Mesenteric fat pad (tissue), 1 donor: ENCODE data around the gene FURIN. TPM values are rescaled to one million over a fixed set of nuclear protein-coding genes. Genes with fewer than 3 reads are reported as not detected.
"Not testable (repeated sequence)": the region's sequence is repeated elsewhere in the genome, so short reads cannot be mapped to it uniquely, and the experiment has no call there.

Experiments
- DNase-seq: peaks from one replicate; pipeline ENCODE4 v3.0.0-alpha.2; 2020; ENCODE audit warnings: low spot score
- total RNA-seq: library from RNA; stranded (reverse); fragmentation: NEBNext Ultra II Directional; extraction: Animal tissue kit (Norgen Biotek cat#: 25700); gene quantifications from one replicate; pipeline ENCODE4 v1.2.1, GENCODE V29; 2021
- donor health status: DM: yes; HTN: yes; CAD: no.

The FURIN gene
- total RNA-seq, 1 donor from 2014 or later, result 99.8 TPM

DNA sequence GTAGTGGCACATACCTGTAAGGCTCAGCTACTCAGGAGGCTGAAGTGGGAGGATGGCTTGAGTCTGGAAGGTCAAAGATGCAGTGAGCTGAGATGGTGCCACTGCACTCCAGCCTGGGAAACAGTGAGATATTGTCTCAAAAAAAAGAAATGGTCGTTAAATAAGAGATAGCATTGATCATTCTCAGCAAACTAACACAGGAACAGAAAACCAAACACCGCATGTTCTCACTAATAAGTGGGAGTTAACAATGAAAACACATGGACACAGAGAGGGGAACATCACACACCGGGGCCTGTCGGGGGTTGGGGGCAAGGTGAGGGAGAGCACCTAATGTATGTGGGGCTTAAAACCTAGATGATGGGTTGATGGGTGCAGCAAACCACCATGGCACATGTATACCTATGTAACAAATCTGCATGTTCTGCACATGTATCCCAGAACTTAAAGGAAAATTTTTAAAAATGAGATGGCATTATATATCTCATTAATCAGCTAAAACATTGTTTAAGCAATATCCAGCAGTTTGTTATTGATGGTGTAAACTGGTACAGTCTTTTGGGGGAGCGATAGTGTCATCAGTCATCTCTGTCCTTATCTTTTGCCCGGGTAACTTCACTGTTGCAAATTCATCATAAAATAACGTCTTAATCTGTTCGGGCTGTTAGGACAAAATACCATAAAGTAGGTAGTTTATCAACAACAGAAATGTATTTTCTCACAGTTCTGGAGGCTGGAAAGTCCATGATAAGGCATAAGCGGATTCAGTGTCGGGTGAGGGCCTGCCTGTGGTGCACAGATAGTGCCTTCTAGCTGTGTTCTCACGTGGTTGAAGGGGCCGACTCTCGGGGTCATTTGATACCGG is 33.0 kb downstream of the FURIN start:
- DNase-seq, result no peak

DNA sequence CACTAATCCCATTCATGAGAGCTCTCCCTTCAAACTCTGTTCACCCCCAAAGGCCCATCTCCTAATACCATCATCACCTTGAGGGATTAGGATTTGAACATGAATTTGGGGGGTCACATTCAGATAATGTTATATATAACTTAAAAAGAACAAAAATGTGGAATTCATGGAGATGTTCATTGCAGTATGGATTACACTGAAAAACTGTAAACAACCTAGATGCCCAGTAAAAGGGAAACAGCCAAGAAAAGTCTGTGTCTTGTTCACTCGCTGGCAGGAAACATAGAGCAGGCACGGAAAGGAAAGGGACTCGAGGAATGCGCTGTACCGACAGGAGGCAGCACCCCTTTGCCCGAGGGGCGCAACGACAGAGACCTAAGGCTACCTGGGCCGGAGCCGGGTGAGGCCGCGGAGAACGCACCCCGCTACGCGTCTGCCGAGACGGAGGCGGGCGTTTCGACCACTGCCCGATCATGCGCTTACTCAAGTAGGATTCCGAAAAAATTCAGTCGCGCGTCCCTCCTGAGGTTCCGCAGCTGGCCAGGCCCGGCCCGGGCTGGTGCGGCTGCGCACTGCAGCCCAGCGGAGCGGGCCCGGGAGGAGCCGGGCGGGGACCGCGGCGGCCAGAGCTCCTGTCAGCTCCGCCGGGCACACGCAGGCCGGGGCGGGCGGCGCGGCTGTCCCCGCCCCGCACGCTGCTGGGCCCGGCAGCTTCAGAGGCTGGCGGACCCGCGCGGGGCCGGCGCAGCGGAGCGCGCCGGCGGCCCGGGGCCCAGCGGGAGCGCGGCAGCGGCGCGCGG is 33.9 kb downstream of the FURIN start:
- DNase-seq, result no peak

DNA sequence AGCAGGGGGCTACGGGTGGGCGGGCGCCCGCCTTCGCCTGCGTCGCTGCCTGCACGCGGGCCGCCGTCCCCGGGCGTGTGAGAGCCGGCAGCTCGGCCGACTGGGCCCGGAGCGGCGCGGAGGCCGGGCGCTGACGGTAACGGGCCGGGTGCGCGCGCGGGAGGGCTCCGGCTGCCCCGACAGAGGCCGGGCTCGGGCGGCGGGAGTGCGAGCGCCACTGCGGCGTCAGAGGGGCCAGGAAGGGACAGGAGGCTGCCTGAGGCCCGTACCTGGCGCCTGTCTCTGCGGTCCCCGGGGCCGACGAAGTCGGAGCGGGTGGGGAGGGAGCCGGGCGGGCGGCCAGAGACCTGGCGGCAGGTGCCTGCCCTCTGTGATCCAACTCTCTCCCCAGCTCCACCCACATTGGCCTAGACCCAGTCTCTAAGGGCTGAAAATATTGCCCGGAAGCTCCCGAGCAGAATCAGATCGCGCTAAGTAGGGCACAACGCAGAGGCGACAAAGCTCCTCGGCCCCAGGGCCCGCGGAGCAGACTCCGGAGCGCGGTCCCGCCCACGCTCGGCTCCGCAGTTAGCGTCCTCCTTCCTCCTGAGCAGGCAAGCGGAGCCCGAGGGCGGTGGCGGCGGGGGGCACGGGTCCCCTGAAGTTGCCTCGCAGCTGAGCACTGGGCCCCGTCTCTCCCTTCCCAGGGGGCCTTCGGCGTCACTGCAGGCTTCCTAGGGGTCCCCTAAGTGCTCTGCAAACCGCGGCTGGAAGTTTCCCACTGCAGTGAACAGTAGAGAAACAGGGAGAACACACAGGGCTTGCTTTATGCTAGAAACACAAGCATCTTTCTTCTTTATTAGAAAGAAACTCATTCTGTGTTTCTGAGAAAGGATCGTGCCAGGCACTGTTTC is 34.7 kb downstream of the FURIN start, which contains the start of gene MAN2A2:
MAN2A2 (plus strand) TSS at position 463 of the 893 bp plus-strand sequence. CDS start 906 bp downstream, outside the sequence.
- DNase-seq, result no peak

DNA sequence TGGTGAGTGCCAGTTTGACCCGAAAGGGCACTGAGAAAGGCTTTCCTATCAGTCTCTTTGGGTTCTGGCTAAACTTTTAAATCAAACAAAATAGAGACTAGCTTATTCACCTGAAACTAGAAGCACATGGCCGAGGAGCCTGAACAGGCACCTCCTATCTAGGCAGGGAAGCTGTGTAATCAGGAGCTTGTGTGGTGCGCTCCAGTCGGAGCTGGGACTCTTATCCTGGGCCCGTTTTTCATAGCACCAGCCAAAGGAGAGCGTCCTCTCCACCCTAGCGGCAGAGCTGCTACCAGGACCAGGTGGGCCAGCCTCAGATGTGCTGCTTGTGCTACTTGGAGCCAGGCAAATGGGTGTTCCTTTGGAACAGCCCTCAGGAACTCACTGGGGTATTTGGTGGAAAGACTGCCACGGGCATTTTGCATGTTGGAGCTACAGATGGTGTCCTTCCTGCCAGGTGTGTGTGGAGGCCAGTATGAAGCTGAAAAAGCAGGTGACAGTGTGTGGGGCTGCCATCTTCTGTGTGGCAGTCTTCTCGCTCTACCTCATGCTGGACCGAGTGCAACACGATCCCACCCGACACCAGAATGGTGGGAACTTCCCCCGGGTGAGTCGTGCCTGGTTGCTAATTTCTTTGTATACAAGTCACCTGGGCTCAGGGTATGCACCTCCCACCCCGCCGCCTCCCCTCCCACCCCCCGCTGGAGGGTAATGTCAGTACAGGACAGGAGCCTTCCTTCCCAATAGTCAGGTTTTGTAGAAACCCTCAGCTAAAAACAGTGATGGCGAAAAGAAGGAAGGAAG is 35.5 kb downstream of the FURIN start:
- no peak for DNase-seq

DNA sequence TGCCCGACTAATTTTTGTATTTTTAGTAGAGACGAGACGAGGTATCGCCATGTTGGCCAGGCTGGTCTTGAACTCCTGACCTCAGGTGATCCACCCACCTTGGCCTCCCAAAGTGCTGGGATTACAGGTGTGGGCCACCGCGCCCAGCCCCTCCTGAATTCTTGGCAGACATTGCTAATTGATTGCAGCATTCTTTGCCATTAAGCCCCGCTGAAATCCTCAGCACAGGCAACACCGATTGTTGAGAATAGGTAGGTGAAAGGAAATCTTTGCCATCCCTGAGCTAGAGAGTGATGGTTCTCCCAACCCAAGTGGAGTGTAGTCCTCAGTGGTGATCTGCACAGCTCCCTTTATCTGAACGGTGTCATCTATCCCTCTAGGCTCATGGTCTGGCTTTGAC is 36.4 kb downstream of the FURIN start:
- DNase-seq, result no peak

DNA sequence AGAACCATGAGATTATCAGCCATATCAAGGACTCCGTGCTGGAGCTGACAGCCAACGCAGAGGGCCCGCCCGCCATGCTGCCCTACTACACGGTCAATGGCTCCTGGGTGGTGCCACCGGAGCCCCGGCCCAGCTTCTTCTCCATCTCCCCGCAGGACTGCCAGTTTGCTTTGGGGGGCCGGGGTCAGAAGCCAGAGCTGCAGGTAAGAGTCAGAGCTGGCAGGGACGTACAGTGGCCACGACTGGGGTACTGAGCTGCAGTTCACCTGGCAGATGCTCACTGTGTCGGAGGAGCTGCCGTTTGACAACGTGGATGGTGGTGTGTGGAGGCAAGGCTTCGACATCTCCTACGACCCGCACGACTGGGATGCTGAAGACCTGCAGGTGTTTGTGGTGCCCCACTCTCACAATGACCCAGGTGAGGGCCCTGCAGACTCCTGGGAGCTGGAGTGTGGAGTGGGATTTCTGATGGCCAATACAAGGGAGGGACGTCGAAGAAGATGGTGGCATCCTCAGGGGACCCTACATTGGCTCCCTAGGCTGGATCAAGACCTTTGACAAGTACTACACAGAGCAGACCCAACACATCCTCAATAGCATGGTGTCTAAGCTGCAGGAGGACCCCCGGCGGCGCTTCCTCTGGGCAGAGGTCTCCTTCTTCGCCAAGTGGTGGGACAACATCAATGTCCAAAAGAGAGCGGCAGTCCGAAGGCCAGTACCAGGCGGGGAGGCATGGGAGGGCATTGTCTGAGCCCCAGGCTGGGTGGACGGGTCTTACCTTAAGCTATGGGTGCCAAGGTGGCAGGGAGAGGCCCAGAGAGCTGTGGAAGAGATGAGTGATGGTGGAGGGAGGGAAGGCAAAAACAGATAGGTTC is 37.2 kb downstream of the FURIN start:
- no peak for DNase-seq

DNA sequence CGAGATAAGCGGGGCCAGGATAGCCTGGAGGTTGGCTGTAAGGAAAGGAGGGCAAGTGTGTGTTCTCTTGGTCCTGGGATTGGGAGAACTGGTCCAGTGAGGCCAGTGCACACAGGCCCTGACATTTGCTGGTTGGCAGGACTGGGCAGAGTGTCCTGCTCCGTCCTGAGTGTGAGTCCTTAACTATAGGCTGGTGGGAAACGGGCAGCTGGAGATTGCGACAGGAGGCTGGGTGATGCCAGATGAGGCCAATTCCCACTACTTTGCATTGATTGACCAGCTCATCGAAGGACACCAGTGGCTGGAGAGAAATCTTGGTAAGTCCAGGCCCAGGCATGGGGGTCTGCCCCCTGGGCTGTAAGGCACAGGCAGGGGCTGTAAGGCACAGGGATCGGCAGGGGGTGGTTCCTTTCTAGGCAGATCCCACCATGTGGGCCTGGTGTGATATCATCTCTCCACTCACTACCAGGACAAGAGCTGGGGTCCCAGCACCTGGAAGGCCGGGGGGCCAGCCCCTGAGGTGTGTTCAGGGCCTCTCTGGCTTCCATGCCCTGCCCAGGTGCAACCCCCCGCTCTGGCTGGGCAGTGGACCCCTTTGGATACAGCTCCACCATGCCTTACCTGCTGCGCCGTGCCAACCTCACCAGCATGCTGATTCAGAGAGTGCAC is 37.9 kb downstream of the FURIN start:
- DNase-seq, result no peak

DNA sequence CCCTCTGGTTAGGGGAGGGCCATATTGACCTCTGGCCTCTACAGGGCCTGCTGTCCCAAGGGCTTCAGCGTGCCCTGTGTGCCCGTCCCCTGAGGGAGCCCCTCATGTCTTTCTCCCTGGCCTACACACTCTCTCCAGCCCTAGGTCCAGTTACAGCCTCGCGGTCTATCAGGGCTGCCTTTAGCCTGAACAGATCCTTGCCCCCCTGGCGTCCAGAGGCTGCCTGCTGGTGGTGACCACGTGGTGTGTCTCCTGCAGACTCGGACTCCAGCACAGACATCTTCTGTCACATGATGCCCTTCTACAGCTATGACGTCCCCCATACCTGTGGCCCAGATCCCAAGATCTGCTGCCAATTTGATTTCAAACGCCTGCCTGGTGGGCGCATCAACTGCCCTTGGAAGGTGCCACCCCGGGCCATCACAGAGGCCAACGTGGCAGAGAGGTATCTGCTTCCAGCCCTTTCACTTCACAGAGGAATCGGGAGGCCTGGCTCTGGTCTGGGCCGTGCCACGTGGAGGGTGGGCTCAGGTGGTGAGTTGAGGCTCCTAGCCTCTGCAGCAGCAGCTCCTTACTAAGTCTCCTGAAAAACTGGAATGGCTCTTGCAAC is 38.8 kb downstream of the FURIN start:
- no peak for DNase-seq

DNA sequence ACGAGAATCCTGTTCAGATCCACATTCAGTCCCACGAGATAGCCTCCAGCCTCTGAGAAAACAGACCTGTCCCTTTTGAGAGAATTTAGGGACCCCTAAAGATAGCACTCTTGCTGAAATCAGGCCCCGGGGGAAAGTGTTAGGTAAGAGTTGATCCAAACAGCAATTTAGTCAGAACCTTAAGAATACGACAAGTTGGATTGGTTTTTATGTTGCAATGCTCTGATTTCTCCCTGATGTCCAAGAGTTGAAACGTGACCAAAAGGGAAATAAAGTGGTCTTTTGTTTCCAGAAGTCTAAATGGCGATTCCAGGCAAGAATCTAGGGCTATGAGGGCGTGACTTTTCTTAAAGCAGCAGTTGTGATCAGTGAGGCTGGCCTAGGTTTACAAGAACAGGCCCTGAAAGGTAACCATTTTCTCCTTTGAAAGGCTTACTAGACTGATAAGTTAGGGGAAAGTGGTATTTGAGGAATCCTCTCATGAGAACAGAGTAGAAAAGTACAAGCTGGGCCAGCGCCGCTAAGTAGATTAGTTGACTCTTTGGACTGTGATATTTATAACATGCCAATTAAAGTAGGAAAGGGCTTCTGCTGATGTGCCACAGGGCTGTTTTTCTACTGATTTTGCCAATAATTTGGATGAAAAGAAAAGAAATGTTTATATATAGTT is 39.6 kb downstream of the FURIN start:
- DNase-seq, result no peak

DNA sequence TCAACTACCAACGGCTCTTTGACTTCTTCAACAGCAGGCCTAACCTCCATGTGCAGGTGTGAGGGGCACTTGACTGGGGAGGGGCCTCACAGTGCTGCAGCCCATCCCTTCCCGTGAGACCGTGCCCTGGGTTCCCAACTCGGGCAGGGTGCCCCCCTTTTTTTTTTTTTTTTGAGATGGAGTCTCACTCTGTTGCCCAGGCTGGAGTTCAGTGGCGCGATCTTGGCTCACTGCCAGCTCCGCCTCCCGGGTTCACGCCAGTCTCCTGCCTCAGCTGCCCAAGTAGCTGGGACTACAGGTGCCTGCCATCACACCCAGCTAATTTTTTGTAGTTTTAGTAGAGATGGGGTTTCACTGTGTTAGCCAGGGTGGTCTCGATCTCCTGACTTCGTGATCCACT is 41.1 kb downstream of the FURIN start:
- not testable (repeated sequence) for DNase-seq

DNA sequence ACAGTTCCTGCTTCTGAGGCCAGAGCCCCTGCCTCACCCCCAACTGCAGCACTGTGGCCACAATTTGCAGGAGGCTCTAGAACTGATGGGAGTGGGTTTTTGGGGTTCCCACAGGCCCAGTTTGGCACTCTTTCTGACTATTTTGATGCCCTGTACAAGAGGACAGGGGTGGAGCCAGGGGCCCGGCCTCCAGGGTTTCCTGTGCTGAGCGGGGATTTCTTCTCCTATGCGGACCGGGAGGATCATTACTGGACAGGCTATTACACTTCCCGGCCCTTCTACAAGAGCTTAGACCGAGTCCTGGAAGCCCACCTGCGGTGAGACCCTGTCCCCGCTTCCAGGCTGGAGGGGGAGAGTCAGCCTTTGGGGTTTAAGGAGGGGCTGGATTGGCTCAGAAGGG is 41.6 kb downstream of the FURIN start:
- DNase-seq, result no peak

DNA sequence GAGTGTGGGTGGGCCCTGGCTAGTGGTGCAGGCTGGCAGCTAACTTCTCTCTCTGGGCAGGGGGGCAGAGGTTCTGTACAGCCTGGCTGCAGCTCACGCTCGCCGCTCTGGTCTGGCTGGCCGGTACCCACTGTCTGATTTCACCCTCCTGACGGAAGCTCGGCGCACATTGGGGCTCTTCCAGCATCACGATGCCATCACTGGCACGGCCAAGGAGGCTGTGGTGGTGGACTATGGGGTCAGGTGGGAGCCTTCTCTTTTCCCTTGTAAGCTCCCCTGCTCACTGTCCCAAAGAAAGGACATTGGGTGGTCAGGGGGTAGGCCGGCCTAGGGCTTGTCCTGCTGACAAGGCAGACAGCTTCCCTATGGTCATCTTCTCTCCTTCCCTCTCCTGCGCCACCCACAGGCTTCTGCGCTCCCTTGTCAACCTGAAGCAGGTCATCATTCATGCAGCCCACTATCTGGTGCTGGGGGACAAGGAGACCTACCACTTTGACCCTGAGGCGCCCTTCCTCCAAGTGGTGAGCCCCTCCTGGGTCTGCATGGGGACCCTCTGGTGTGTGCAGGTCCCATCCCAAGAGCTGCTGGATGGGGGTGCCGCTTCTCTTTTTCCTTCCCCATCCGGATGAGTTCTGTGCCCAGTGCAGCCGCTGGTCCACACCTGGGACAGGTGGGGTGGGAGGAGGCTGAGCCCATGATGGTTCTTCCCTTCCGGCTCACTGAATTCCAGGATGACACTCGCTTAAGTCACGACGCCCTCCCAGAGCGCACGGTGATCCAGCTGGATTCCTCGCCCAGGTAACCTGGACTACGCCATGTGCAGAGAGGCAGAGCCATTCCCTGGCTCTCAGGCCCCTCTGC is 42.3 kb downstream of the FURIN start:
- DNase-seq, result no peak

DNA sequence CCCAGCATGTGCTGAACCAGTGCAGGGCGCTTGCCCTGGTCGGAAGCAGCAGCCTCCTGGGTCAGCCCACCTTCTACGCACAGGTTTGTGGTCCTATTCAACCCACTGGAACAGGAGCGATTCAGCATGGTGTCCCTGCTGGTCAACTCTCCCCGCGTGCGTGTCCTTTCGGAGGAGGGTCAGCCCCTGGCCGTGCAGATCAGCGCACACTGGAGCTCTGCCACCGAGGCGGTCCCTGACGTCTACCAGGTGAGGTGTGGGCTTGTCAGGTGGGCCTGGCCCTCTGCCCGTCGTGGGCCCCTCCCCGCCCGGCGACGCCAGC is 42.9 kb downstream of the FURIN start:
- no peak for DNase-seq

DNA sequence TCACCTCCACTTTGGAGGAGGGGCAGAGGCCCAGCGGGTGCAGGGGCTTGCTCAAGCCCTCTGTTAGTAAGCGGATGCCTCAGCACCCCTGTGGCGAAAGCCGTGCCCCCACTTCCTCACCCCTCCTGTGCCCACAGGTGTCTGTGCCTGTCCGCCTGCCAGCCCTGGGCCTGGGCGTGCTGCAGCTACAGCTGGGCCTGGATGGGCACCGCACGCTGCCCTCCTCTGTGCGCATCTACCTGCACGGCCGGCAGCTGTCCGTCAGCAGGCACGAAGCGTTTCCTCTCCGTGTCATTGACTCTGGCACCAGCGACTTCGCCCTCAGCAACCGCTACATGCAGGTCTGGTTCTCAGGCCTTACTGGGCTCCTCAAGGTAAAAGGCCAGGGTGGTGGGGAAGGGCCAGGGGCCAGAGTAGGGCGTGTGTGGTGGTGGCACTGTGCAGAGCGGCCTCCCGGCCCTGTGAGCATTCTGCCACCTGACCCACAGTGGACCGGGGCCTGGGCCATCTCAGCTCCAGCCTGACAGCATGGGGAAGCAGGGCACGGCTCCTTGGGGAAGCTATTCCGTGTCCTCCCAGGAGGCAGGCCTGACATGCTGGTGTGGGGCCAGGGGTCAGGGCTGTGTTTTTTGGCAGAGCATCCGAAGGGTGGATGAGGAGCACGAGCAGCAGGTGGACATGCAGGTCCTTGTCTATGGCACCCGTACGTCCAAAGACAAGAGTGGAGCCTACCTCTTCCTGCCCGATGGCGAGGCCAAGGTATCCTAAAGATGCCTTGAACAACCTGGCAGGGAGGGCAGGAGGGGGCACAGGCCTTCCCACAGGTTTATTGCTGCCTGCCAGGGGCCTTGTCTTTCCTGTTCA is 43.8 kb downstream of the FURIN start:
- DNase-seq, result no peak

DNA sequence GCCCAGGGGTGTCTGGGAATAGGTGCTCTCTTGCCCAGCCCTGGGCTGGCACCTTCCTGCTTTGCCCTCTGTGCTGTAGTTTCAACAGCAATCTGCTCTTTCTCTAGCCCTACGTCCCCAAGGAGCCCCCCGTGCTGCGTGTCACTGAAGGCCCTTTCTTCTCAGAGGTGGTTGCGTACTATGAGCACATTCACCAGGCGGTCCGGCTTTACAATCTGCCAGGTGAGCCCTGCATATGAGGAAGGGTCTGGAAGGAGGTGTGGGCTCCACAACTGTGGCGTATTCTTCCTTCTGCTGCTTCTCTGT is 44.3 kb downstream of the FURIN start:
- DNase-seq, result no peak

DNA sequence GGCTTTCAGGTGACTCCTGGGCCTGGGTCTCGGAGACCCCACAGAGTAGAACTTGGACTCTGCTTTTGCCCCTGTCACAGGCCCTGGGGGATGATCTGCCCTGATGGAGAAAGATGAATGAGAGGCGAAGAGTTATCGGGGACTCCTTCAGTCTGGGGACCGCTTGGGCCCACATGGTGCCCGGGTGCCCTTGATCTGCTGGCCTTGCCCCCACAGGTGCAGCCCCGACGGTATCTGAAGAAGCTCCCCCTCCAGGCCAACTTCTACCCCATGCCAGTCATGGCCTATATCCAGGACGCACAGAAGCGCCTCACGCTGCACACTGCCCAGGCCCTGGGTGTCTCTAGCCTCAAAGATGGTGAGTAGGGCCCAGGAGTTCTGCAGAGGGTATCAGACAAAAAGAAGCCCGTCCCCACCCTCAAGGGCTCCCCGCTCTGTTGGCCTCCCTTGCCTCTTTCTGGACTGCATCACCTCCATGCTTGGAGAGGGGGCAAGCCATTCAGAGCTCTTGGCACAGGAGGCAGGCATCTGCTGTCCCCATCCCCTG is 45.1 kb downstream of the FURIN start:
- no peak for DNase-seq
